Activated CD8-positive, alpha-beta T cell treated with anti-CD3 and anti-CD28 coated beads for 36 hours (primary cell): ENCODE measurements around the gene NEDD4L. TPM values are rescaled to one million over a fixed set of nuclear protein-coding genes. Genes with fewer than 3 reads are reported as not detected.

Experiments used
- ATAC-seq: fragments of 200-7000 bp; cut with Tn5 transposase; one replicate; pipeline ENCODE4 v1.10.0; 2021; ENCODE audit warnings: mild to moderate bottlenecking, moderate library complexity
- CTCF ChIA-PET: fragments of 350-600 bp; sonication (Branson Sonifier 250); formaldehyde crosslinking; loops from one replicate; lab custom pipeline; 2021; ENCODE audit warnings: antibody characterized with exemption; lab: Charles Lee
- POLR2A ChIA-PET: fragments of 350-600 bp; sonication (Branson Sonifier 250); formaldehyde crosslinking; loops from one replicate; lab custom pipeline; 2021; ENCODE audit warnings: antibody characterized with exemption; lab: Charles Lee
- DNase-seq: peaks from one replicate; pipeline ENCODE4 v3.0.0-alpha.2; 2020
- H3K27ac Mint-ChIP-seq: one replicate; pipeline ENCODE4 v1.8.0; 2021; ENCODE audit warnings: mild to moderate bottlenecking, mixed read lengths
- H3K27me3 Mint-ChIP-seq: one replicate; pipeline ENCODE4 v1.8.0; 2021; ENCODE audit warnings: mixed read lengths
- H3K36me3 Mint-ChIP-seq: one replicate; pipeline ENCODE4 v1.8.0; 2021; ENCODE audit warnings: low read depth, mixed read lengths
- H3K4me1 Mint-ChIP-seq: one replicate; pipeline ENCODE4 v1.8.0; 2021; ENCODE audit warnings: low read depth, mixed read lengths
- H3K4me3 Mint-ChIP-seq: one replicate; pipeline ENCODE4 v1.8.0; 2021; ENCODE audit warnings: mild to moderate bottlenecking, moderate library complexity, mixed read lengths
- H3K9me3 Mint-ChIP-seq: one replicate; pipeline ENCODE4 v1.8.0; 2021; ENCODE audit warnings: mixed read lengths
- intact Hi-C: fragments of 100-400 bp; cut with micrococcal nuclease; formaldehyde crosslinking; loops from one replicate; pipeline ENCODE4 v1.10.0; 2022
- total RNA-seq, 2 experiments: library from RNA; stranded (reverse); gene quantifications; one replicate each; pipeline ENCODE4 v1.2.3, GENCODE V29; 2021
- TF ChIP-seq, protein P1 (sequence below): fragments of 200-600 bp; IDR thresholded peaks from one replicate; pipeline ENCODE4 v1.8.0; 2022; ENCODE audit warnings: antibody characterized with exemption, mild to moderate bottlenecking

NEDD4L gene
- total RNA-seq, 2 experiments from 2014 or later, result 7.5 to 8.5 TPM

GRCh38 chr18:58344861-58345463 lies 300.9 kb downstream of the NEDD4L start:
- ATAC-seq, result no peak
- H3K27me3 Mint-ChIP-seq, result no peaks in the 10 kb centered on the region
- intact Hi-C loops, result no loop called here
- no peaks in the 10 kb centered on the region for H3K9me3 Mint-ChIP-seq
- POLR2A ChIA-PET, result no interaction called here
- TF ChIP-seq, protein P1, sequence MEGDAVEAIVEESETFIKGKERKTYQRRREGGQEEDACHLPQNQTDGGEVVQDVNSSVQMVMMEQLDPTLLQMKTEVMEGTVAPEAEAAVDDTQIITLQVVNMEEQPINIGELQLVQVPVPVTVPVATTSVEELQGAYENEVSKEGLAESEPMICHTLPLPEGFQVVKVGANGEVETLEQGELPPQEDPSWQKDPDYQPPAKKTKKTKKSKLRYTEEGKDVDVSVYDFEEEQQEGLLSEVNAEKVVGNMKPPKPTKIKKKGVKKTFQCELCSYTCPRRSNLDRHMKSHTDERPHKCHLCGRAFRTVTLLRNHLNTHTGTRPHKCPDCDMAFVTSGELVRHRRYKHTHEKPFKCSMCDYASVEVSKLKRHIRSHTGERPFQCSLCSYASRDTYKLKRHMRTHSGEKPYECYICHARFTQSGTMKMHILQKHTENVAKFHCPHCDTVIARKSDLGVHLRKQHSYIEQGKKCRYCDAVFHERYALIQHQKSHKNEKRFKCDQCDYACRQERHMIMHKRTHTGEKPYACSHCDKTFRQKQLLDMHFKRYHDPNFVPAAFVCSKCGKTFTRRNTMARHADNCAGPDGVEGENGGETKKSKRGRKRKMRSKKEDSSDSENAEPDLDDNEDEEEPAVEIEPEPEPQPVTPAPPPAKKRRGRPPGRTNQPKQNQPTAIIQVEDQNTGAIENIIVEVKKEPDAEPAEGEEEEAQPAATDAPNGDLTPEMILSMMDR, result no peak
- H3K36me3 Mint-ChIP-seq, result no peaks in the 10 kb centered on the region
- H3K4me1 Mint-ChIP-seq, result no peaks in the 10 kb centered on the region
- H3K27ac Mint-ChIP-seq, result no peak overlapping the region
- H3K4me3 Mint-ChIP-seq, result no peak overlapping the region
- CTCF ChIA-PET, result interaction anchor here (1.3 kb wide), 1 partner anchor 10 kb away, joined by 3 read pairs; no protein-coding TSS in a partner anchor
- DNase-seq, result no peak

DNA sequence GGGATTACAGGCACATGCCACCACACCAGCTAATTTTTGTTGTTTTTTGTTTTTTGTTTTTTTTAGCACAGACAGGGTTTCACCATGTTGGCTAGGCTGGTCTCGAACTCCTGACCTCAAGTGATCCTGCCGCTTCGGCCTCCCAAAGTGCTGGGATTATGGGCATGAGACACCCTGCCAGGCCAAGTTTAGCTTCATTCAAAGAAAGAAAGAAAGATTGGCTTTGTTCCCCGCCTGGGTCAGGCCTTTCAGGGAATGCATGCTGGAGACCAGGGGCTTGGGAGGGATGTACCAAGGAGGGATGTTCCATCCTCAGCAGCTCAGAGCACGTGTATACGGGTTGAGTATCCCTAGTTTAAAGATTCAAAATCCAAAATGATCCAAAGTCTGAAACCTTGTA lies 301.8 kb downstream of the NEDD4L start:
- no peaks in the 10 kb centered on the region for H3K27me3 Mint-ChIP-seq
- DNase-seq (no peak), ATAC-seq (no peak)
- H3K9me3 Mint-ChIP-seq, result no peaks in the 10 kb centered on the region
- CTCF ChIA-PET, result interaction anchor here (1.3 kb wide), 1 partner anchor 11 kb away, joined by 3 read pairs; no protein-coding TSS in a partner anchor
- TF ChIP-seq, protein P1, result no peak
- POLR2A ChIA-PET, result no interaction called here
- H3K4me1 Mint-ChIP-seq, result no peaks in the 10 kb centered on the region
- H3K27ac Mint-ChIP-seq, result no peak overlapping the region
- intact Hi-C loops, result no loop called here
- no peaks in the 10 kb centered on the region for H3K36me3 Mint-ChIP-seq
- no peak overlapping the region for H3K4me3 Mint-ChIP-seq

DNA sequence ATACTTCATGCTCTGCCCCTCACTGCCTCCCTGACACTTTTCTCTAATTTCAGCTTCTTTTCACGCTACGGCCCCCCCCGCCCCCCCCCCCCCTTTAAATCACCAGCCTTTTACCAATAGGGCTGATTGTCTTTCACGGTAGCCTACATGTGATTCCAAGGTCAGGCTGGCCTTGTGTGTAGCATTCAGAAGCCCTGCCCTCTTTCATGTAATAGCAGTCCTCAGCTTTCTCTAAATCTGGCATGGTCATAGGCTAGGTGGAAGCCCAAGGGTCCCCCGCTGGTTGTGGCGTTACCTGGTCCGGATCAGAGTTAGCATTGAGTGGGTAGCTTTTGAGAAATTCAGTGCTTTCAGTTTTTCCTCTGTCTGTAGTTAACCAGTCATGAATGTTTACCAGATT lies 303.1 kb downstream of the NEDD4L start:
- DNase-seq (no peak), ATAC-seq (no peak)
- POLR2A ChIA-PET, result no interaction called here
- H3K9me3 Mint-ChIP-seq, result no peaks in the 10 kb centered on the region
- no peaks in the 10 kb centered on the region for H3K36me3 Mint-ChIP-seq
- no peaks in the 10 kb centered on the region for H3K27me3 Mint-ChIP-seq
- TF ChIP-seq, protein P1, result no peak
- intact Hi-C loops, result no loop called here
- no peak overlapping the region for H3K27ac Mint-ChIP-seq
- CTCF ChIA-PET, result no interaction called here
- H3K4me1 Mint-ChIP-seq, result no peaks in the 10 kb centered on the region
- H3K4me3 Mint-ChIP-seq, result no peak overlapping the region

- Mint-ChIP-seq H3K27me3 (no peaks in the 10 kb centered on the region), H3K4me3 (no peak overlapping the region), H3K9me3 (no peaks in the 10 kb centered on the region), H3K36me3 (no peaks in the 10 kb centered on the region), H3K4me1 (no peaks in the 10 kb centered on the region), H3K27ac (no peak overlapping the region)
- ChIA-PET CTCF (no interaction called here), POLR2A (interaction anchor here (0.6 kb wide), 1 partner anchor 730 kb away, joined by 3 read pairs; no protein-coding TSS in a partner anchor)
- ATAC-seq, result no peak
- no peak for DNase-seq
- intact Hi-C loops, result no loop called here
- TF ChIP-seq, protein P1, result no peak
Observed at GRCh38 chr18:58348517-58348916, 304.5 kb downstream of the NEDD4L start.

DNA sequence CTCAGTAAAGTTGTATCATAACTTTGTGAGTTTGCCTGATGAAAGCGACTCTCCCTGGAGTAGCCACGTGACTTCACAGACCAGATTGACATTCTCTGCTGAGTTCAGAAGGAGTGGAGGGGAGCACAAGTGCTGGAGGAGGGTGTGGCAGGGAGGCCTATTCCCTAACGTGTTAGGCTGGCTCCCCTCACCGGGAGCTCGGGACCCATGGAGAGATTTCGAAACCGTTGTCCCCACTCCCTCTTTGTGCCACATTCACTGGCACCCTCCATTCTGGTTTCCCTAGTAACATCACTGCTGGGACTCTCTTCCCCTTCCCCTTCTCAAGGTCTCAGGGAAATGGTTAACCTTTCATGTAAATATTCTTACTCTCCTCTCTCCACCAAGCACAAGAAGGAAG lies 304.9 kb downstream of the NEDD4L start:
- POLR2A ChIA-PET, result interaction anchor here (0.6 kb wide), 1 partner anchor 731 kb away, joined by 3 read pairs; no protein-coding TSS in a partner anchor
- Mint-ChIP-seq H3K36me3 (no peaks in the 10 kb centered on the region), H3K27me3 (no peaks in the 10 kb centered on the region), H3K9me3 (no peaks in the 10 kb centered on the region), H3K4me1 (no peaks in the 10 kb centered on the region), H3K27ac (no peak overlapping the region), H3K4me3 (no peak overlapping the region)
- no peak for DNase-seq
- TF ChIP-seq, protein P1, result no peak
- intact Hi-C loops, result no loop called here
- ATAC-seq, result no peak
- CTCF ChIA-PET, result interaction anchor here (0.6 kb wide), 1 partner anchor 45 kb away, joined by 3 read pairs; no protein-coding TSS in a partner anchor
